IPS-20b (cell line): ENCODE data around the gene NLGN4Y.
A peak's percentile ranks its signal among the peaks of the same experiment; 100 is the strongest.

Source experiments
- H3K27ac ChIP-seq: one replicate; pipeline ENCODE4 v1.5.1; 2013; ENCODE audit warnings: low read length
- H3K27me3 ChIP-seq: 2 replicates; pipeline ENCODE4 v1.6.1; 2013; ENCODE audit warnings: mild to moderate bottlenecking, low read length, inconsistent platforms; ENCODE audit not compliant: insufficient read depth
- H3K36me3 ChIP-seq: 2 replicates; pipeline ENCODE4 v1.6.1; 2013; ENCODE audit warnings: low read depth, mild to moderate bottlenecking, inconsistent platforms, low read length, moderate library complexity; ENCODE audit not compliant: insufficient read depth
- H3K4me1 ChIP-seq: 2 replicates; pipeline ENCODE4 v1.6.1; 2013; ENCODE audit warnings: mild to moderate bottlenecking, control low read depth, inconsistent platforms, low read length, moderate library complexity; ENCODE audit not compliant: insufficient read depth
- H3K4me3 ChIP-seq: 2 replicates; pipeline ENCODE4 v1.5.1; 2013; ENCODE audit warnings: mild to moderate bottlenecking, low read length, inconsistent platforms
- H3K9ac ChIP-seq: 2 replicates; pipeline ENCODE4 v1.6.1; 2013; ENCODE audit warnings: low read depth, mild to moderate bottlenecking, inconsistent platforms, low read length, moderate library complexity
- H3K9me3 ChIP-seq: 2 replicates; pipeline ENCODE4 v1.6.1; 2013; ENCODE audit warnings: mild to moderate bottlenecking, low read depth, low read length, inconsistent platforms; ENCODE audit not compliant: insufficient read depth

The NLGN4Y gene

GRCh38 chrY:14524272-14525231, at the start of gene NLGN4Y:
Gene NLGN4Y (plus strand): TSS chrY:14524529. CDS start chrY:14622120, 97,591 bp downstream.
- H3K4me1 ChIP-seq: peaks cover 8% of the 10 kb centered on the region
- peak within 1 kb of the TSS; percentile 71 for H3K27ac ChIP-seq
- no peaks in the 10 kb centered on the region for H3K27me3 ChIP-seq
- peak within 1 kb of the TSS; percentile 90 for H3K4me3 ChIP-seq
- H3K9ac ChIP-seq: peak within 1 kb of the TSS; percentile 91
- no peaks in the 10 kb centered on the region for H3K9me3 ChIP-seq
- no peaks in the 10 kb centered on the region for H3K36me3 ChIP-seq

DNA sequence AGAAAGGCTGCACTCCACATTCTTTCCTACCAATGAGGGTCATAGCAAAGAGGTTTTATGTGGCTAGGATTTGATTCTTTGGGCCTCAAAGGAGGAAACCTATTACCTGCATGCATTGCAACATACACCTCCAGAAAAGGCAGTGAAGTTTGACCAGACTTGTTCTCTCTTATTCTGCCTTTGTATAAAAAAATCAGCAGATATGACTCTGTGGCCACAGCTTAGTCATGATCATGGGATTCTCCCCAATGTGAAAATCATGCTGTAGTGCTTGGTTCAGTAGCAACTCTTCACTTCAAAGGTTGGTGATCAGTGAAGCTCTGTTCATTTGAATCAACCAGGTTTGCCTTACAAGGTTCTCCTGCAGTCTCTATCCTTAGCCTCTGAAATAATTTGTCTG, 38.4 kb upstream of the NLGN4Y start:
- no peaks in the 10 kb centered on the region for H3K9me3 ChIP-seq
- H3K36me3 ChIP-seq: no peaks in the 10 kb centered on the region
- no peak overlapping the region for H3K4me3 ChIP-seq
- H3K9ac ChIP-seq: no peak overlapping the region
- no peak overlapping the region for H3K27ac ChIP-seq
- no peaks in the 10 kb centered on the region for H3K27me3 ChIP-seq
- no peaks in the 10 kb centered on the region for H3K4me1 ChIP-seq

- Histone ChIP-seq H3K9me3 (no peaks in the 10 kb centered on the region), H3K27me3 (no peaks in the 10 kb centered on the region), H3K9ac (no peak overlapping the region)
Observed at GRCh38 chrY:14490226-14490625, 34.1 kb upstream of the NLGN4Y start.

GRCh38 chrY:14498071-14498470, 26.3 kb upstream of the NLGN4Y start:
- Histone ChIP-seq H3K4me1 (no peaks in the 10 kb centered on the region), H3K27ac (no peak overlapping the region), H3K36me3 (no peaks in the 10 kb centered on the region), H3K9ac (no peak overlapping the region), H3K4me3 (no peak overlapping the region), H3K9me3 (no peaks in the 10 kb centered on the region), H3K27me3 (no peaks in the 10 kb centered on the region)

More at GRCh38 chrY:14490226-14490625, 34.1 kb upstream of the NLGN4Y start:
- Histone ChIP-seq H3K27ac (no peak overlapping the region), H3K36me3 (no peaks in the 10 kb centered on the region), H3K4me3 (no peak overlapping the region), H3K4me1 (no peaks in the 10 kb centered on the region)

DNA sequence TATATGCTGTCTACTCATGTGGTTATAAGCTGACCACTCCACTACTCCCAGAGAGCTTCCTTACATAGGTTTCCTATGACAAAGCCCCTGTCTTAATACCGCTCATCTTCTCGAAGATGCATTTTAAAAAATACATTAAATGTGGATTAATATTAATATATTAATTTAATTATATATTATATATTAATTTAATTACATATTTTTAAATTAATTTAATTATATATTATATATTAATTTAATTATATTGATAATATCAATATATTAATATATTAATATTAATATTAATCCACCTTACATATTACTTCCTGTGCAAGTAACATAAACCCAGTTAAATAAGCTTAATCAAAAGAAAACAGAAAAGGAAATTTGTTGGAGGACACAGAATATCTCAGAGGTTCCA, 19.7 kb upstream of the NLGN4Y start:
- H3K27ac ChIP-seq: no peak overlapping the region
- no peak overlapping the region for H3K9ac ChIP-seq
- no peaks in the 10 kb centered on the region for H3K4me1 ChIP-seq
- H3K9me3 ChIP-seq: no peaks in the 10 kb centered on the region
- no peaks in the 10 kb centered on the region for H3K27me3 ChIP-seq
- H3K4me3 ChIP-seq: no peak overlapping the region
- H3K36me3 ChIP-seq: no peaks in the 10 kb centered on the region

DNA sequence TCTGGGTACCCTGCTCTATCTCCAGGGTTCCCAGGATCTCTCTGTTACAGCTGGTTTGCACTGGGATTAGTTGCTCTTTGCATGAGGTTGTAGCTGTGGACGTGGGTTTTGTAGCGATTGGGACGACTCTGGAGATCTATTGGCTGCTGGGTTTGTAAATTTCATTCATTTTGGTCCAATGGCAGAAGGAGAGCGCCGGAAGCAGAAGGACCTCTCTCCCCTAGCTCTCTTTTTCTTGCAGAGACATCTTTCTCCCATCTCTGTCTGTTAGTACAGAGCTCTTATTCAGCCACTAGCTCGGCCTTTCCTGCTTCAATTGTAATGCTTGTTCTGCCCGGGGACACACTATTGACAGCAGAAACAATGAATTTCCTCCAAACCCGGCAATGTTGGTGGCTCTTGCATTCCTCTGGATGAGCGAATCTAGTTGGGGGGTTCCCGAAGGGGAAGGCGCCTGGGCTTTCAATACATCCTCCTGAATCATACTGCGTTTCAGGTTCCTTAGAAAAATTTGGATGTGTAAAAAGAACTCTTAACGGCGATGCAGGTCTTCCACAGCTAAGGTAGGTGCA, 1.9 kb upstream of the NLGN4Y start:
- Histone ChIP-seq H3K4me1 (peaks cover 8% of the 10 kb centered on the region), H3K27me3 (no peaks in the 10 kb centered on the region), H3K9me3 (no peaks in the 10 kb centered on the region), H3K9ac (peak overlapping the region; percentile 91; the same call in 1 of the 2 replicates), H3K27ac (no peak overlapping the region), H3K4me3 (peak overlapping the region; percentile 90), H3K36me3 (no peaks in the 10 kb centered on the region)

DNA sequence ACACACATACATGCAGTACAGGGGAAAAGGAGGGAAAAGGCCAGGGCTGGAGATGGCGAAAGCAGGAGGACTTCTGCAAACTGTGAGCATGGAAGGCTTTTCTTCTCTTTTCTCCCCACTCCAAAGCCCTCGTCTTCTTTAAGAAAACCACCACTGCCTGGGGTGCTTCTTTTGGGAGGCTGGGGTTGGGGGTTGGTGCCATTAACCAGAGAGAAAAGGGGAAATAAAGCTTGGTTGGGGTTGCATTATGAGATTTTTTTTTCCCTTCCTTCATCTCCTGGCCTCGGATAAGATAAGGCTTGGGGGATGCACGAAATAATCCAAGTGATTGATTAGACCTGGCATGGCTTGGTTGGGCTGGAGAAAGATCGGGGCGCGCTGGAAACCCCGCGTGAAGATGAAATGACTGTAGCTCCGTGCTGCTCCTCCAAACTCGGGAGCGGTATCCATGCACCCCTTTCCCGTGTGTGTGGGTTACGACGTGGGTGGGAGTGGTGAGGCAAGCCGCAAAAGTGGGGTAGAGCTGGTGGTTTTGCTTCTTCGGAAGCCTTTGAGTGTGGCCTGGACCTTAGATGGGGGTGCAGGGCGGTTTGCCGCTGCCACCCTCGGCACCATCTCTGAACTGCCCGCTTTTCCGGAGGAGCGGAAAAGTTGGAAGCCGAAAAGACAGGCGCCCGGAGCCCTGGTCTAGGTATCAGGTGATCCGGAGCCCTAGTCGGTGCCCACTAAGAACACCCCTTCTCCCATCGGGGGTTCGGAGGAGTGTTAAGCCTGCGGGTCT, 648 bp upstream of the NLGN4Y start:
- Histone ChIP-seq H3K27ac (peak overlapping the region; percentile 71), H3K9me3 (no peaks in the 10 kb centered on the region), H3K36me3 (no peaks in the 10 kb centered on the region), H3K4me3 (peak overlapping the region; percentile 90), H3K27me3 (no peaks in the 10 kb centered on the region), H3K4me1 (peaks cover 8% of the 10 kb centered on the region), H3K9ac (peak overlapping the region; percentile 91)

GRCh38 chrY:14525315-14525714, 986 bp downstream of the NLGN4Y start:
- no peaks in the 10 kb centered on the region for H3K27me3 ChIP-seq
- H3K9ac ChIP-seq: peak overlapping the region; percentile 91
- peaks cover 4% of the 10 kb centered on the region for H3K4me1 ChIP-seq
- no peaks in the 10 kb centered on the region for H3K36me3 ChIP-seq
- peak overlapping the region; percentile 71 for H3K27ac ChIP-seq
- H3K9me3 ChIP-seq: no peaks in the 10 kb centered on the region
- peak overlapping the region; percentile 90 for H3K4me3 ChIP-seq

DNA sequence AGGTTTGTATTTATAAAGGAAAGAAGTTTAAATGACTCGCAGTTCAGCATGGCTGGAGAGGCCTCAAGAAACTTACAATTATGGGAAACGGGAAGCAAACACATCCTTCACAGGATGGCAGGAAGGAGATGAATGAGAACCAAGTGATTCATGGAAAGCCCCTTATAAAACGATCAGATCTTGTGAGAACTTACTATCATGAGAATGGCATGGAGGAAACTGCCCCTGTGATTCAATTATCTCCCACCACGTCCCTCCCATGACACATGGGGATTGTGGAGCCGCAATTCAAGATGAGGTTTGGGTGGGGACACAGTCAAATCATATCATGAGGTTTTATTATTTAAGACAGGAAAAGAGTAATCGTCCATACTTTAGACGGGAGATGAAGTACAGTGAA, 4.0 kb downstream of the NLGN4Y start:
- H3K4me1 ChIP-seq: no peaks in the 10 kb centered on the region; the same call in none of the 2 replicates
- H3K4me3 ChIP-seq: no peak overlapping the region
- no peaks in the 10 kb centered on the region for H3K27me3 ChIP-seq
- no peaks in the 10 kb centered on the region for H3K36me3 ChIP-seq
- no peak overlapping the region for H3K9ac ChIP-seq
- H3K27ac ChIP-seq: no peak overlapping the region
- no peaks in the 10 kb centered on the region for H3K9me3 ChIP-seq

DNA sequence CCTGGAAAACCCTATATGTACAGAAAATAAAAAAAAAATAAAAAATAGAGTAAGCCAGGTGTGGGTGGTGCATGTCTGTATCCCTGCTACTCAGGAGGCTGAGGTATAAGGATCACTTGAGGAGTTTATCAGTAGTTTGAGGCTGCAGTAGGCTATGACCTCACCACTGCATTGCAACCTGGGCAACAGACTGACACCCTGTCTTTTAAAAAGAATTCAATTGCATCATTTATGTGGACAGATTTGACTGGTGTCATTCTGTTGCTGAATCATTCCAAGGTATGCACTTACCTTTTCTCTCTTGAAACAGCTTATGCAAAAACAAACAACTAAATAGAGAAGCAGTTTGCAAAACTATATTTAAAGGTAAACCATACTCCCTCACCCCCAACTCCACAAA, 12.4 kb downstream of the NLGN4Y start:
- Histone ChIP-seq H3K36me3 (0 out of 2 replicates have a peak, but pooled peaks cover 4% of the 10 kb centered on the region), H3K27me3 (no peaks in the 10 kb centered on the region), H3K27ac (no peak overlapping the region), H3K9ac (no peak overlapping the region), H3K4me3 (no peak overlapping the region), H3K9me3 (no peaks in the 10 kb centered on the region), H3K4me1 (peaks cover 5% of the 10 kb centered on the region; the same call in 1 of the 2 replicates)

DNA sequence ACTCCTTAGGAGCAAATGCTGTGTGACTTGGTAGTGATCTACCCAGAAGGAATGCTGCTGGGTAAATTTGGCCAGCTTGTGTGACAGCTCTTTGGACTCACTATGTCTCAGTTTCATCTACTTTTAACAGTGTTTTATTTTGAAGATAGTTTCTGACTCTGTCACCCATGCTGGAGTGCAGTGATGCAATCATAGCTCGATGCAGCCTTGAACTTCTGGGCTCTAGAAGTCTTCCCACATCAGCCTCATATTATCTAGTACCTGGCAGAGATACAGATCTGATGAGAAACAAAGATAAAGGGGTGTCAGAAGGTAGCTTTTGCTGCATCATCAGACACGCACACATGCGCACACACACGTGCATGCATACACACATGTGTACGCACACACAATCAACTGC, 19.2 kb downstream of the NLGN4Y start:
- no peaks in the 10 kb centered on the region for H3K9me3 ChIP-seq

More for the DNA sequence above, 19.2 kb downstream of the NLGN4Y start:
- H3K36me3 ChIP-seq: peaks cover 10% of the 10 kb centered on the region; the same call in 1 of the 2 replicates
- H3K4me1 ChIP-seq: no peaks in the 10 kb centered on the region
- no peak overlapping the region for H3K9ac ChIP-seq
- no peaks in the 10 kb centered on the region for H3K27me3 ChIP-seq
- H3K4me3 ChIP-seq: no peak overlapping the region
- no peak overlapping the region for H3K27ac ChIP-seq
